Peyer's patch (tissue), 4 donors: Measurements from ENCODE around the gene SLC28A3.

Source experiments
- CTCF ChIP-seq, 6 experiments: fragments of 450-650 bp in 4 of 6; fragments of 200-600 bp in 2 of 6; sonication (generic) in 1 of 6; IDR thresholded peaks; one replicate each; pipeline ENCODE4 v1.5.1; 2017 to 2019; ENCODE audit warnings: antibody characterized with exemption in 6 of 6, mild to moderate bottlenecking in 3 of 6, moderate library complexity in 1 of 6
- POLR2A ChIP-seq, 2 donors: fragments of 450-650 bp; IDR thresholded peaks; one replicate each; pipeline ENCODE4 v1.5.1; 2017; ENCODE audit warnings: antibody characterized with exemption in 2 of 2, mild to moderate bottlenecking in 2 of 2, moderate library complexity in 2 of 2

DNA sequence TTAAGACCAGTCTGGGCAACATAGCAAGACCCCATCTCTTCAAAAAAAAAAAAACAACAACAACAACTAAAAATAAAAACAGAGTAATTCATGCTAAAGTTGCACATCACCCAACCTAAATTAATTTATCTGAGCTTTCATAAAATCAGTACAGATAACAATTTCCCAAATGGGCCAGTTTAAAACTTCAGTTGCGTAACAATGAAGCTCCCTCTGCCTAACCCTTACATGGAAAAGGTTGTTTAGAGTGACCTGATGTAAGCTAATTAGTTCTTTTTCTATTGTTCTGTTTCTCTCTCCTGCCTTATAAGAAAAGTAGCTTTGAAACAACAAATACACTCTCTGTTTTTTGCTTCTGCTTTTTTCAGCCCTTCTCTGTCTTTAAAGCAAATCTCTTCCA, 46.2 kb upstream of the SLC28A3 start:
- TF ChIP-seq CTCF (IDR thresholded peaks at IDR 0.05) (no peak), POLR2A (IDR thresholded peaks at IDR 0.05) (no peak)
